Measurements from ENCODE around the gene MFAP2. TPM values are rescaled to one million over a fixed set of nuclear protein-coding genes. Genes with fewer than 3 reads are reported as not detected.
A peak's percentile ranks its signal among the peaks of the same experiment; 100 is the strongest.

The MFAP2 gene
- total and polyA plus RNA-seq, 4 donors = 21.3 to 65.3 (median 41.8) TPM

DNA sequence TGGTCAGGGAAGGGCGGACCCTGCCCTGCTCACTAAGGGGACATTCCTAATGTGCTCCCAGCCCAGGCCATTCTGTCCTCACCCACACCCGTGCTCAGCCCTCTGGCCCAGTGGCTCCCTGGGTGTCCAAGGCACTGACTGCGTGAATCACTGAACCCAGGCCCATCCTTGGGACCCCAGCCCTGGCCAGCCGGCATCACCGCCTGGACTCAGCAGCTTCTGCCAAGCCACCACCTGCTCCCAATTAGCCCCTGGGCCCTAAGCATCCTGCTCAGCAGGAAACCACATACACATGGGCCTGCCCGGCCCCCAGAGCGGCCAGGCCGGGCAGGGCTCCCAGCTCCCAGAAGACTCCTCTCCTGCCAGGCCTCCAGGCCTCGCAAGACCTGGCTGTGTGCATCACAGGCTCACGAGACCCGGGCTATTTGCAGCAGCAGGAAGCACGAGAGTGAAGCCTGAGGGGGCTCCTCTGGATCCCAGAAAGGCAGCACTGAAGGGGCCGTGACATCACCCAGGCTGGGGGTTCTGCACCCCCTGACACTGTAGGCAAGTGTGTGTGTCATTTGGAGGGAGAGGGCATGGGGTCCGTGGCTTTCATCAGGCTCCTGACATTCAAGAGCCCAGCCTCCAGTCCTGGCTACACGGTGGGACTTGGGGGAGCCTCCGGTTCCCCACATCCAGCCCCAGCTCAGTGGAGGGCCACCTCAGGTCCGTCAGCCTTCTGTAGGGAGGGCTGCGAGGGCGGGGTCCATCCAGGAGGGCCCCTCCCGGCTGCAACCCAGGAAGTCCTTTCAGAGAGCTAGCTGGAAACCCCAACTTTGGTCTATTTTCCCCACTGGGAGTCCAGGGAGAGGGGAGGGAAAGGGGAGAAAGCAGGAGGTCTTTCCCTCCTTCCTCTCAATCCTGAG is 1.6 kb downstream of the MFAP2 start:
- no peaks in the 10 kb centered on the region for H3K36me3 ChIP-seq (ENCODE audit: control insufficient read depth in 1 of 2, insufficient read depth in 2 of 2, low read length in 1 of 2)
- DNase-seq (peak; percentile 83 to 86), ATAC-seq (ENCODE audit: low FRiP score) (peak; percentile 73)
- no peaks in the 10 kb centered on the region for H3K4me1 ChIP-seq (ENCODE audit: control insufficient read depth in 1 of 2, insufficient read depth in 2 of 2, low read length in 2 of 2)
- 8 to 12% methylated on average over 20 of the region's 20 CpGs for WGBS, 2 donors
- no peaks in the 10 kb centered on the region for H3K9me3 ChIP-seq (ENCODE audit: control insufficient read depth, low read length)
- H3K27me3 ChIP-seq (ENCODE audit: control insufficient read depth in 1 of 2, insufficient read depth in 2 of 2, low read length in 1 of 2) = no peaks in the 10 kb centered on the region
- peak overlapping the region in 1 of 2 donors; percentile 48 for H3K4me3 ChIP-seq (ENCODE audit: low read length in 2 of 2)
- peak overlapping the region in 1 of 2 donors; percentile 59 for H3K27ac ChIP-seq (ENCODE audit: low read depth in 1 of 2, low read length in 2 of 2)
- intact Hi-C loops (cut with DNase I) = no loop called here

DNA sequence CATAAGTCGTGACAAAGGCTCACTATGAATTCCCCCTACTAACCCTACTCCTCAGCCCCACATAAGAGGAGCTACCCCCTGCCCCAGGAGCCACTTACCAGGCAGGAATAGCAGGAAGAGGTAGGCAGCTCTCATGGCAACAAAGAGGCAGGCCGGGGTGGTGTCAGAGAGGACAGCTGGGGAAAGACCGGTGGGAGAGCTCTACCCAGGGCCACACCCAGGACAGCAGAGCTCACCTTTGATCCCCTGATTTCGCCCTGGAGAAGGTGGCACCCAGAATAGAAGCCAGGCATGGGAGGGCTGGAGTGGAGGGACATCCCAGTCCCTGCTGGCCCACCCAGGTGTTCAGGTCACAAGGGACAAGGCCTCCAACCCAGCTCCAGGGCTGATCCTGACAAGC is 2.3 kb downstream of the MFAP2 start:
- Histone ChIP-seq H3K4me3 (ENCODE audit: low read length in 2 of 2) (no peak overlapping the region), H3K36me3 (ENCODE audit: control insufficient read depth in 1 of 2, insufficient read depth in 2 of 2, low read length in 1 of 2) (no peaks in the 10 kb centered on the region), H3K9me3 (ENCODE audit: control insufficient read depth, low read length) (no peaks in the 10 kb centered on the region), H3K27me3 (ENCODE audit: control insufficient read depth in 1 of 2, insufficient read depth in 2 of 2, low read length in 1 of 2) (no peaks in the 10 kb centered on the region), H3K4me1 (ENCODE audit: control insufficient read depth in 1 of 2, insufficient read depth in 2 of 2, low read length in 2 of 2) (no peaks in the 10 kb centered on the region), H3K27ac (ENCODE audit: low read depth in 1 of 2, low read length in 2 of 2) (peak overlapping the region in 1 of 2 donors; percentile 34)
- intact Hi-C loops (cut with DNase I) = no loop called here
- no peak for DNase-seq
- ATAC-seq (ENCODE audit: low FRiP score) = no peak
- WGBS, 2 donors = 71 to 72% methylated on average over 4 of the region's 4 CpGs

GRCh38 chr1:16977377-16977776 is 3.0 kb downstream of the MFAP2 start:
- no peaks in the 10 kb centered on the region for H3K4me1 ChIP-seq (ENCODE audit: control insufficient read depth in 1 of 2, insufficient read depth in 2 of 2, low read length in 2 of 2)
- no peak for ATAC-seq (ENCODE audit: low FRiP score)
- H3K27ac ChIP-seq (ENCODE audit: low read depth in 1 of 2, low read length in 2 of 2) = no peak overlapping the region
- no peaks in the 10 kb centered on the region for H3K27me3 ChIP-seq (ENCODE audit: control insufficient read depth in 1 of 2, insufficient read depth in 2 of 2, low read length in 1 of 2)
- H3K4me3 ChIP-seq (ENCODE audit: low read length in 2 of 2) = no peak overlapping the region
- intact Hi-C loops (cut with DNase I) = no loop called here
- 78% methylated on average over 5 of the region's 5 CpGs for WGBS, 2 donors
- no peaks in the 10 kb centered on the region for H3K9me3 ChIP-seq (ENCODE audit: control insufficient read depth, low read length)
- H3K36me3 ChIP-seq (ENCODE audit: control insufficient read depth in 1 of 2, insufficient read depth in 2 of 2, low read length in 1 of 2) = no peaks in the 10 kb centered on the region
- DNase-seq = no peak

DNA sequence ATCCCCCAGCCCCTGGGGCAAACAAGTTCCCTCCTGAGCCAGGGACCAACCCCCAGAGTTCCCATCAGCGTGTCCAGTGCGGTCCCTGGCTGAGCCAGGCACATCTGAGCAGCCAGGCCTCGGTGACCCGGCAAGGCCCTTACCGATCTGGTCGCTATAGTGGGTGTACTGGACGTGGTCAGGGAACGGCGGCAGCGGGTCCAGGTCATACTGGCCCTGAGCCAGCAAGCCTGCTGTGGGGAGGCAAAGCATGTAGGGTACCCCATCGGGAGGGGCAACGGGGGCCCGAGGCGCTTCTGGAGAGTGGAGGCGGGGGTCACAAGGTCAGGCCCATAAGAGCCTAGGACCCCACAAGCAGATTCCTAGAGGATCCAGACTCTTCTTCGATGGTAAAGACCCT is 3.5 kb downstream of the MFAP2 start:
- intact Hi-C loops (cut with DNase I) = no loop called here
- no peak overlapping the region for H3K27ac ChIP-seq (ENCODE audit: low read depth in 1 of 2, low read length in 2 of 2)
- H3K4me1 ChIP-seq (ENCODE audit: control insufficient read depth in 1 of 2, insufficient read depth in 2 of 2, low read length in 2 of 2) = no peaks in the 10 kb centered on the region
- WGBS, 2 donors = 72 to 75% methylated on average over 15 to 16 of the region's 16 CpGs
- no peaks in the 10 kb centered on the region for H3K36me3 ChIP-seq (ENCODE audit: control insufficient read depth in 1 of 2, insufficient read depth in 2 of 2, low read length in 1 of 2)
- H3K9me3 ChIP-seq (ENCODE audit: control insufficient read depth, low read length) = no peaks in the 10 kb centered on the region
- DNase-seq (peak in 1 of 2 donors; percentile 54), ATAC-seq (ENCODE audit: low FRiP score) (no peak)
- no peaks in the 10 kb centered on the region for H3K27me3 ChIP-seq (ENCODE audit: control insufficient read depth in 1 of 2, insufficient read depth in 2 of 2, low read length in 1 of 2)
- H3K4me3 ChIP-seq (ENCODE audit: low read length in 2 of 2) = no peak overlapping the region

- Histone ChIP-seq H3K27ac (ENCODE audit: low read depth in 1 of 2, low read length in 2 of 2) (peak overlapping the region in 1 of 2 donors; percentile 7), H3K4me1 (ENCODE audit: control insufficient read depth in 1 of 2, insufficient read depth in 2 of 2, low read length in 2 of 2) (no peaks in the 10 kb centered on the region)
- WGBS, 2 donors = 58 to 60% methylated on average over 14 of the region's 14 CpGs
Measured at GRCh38 chr1:16975838-16976237, 4.6 kb downstream of the MFAP2 start.

DNA sequence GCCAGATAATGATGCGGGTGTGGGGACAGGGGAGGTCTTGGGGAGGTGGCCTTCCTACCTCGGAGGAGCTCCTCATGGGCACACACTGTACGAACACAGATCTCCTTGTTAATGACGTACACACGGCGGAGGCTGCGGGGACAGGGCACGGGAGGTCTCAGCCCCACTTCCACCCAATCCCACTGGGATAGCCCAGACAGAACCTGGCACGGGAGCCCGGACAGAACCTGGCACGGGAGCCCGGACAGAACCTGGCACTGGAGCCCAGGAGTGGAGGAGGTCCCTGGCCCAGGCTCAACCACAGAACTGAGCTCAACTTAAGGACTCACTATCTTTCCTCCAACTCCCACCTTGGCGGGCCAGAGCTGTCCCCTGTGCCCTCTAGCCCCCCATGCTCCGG is 5.2 kb downstream of the MFAP2 start:
- no peak overlapping the region for H3K4me3 ChIP-seq (ENCODE audit: low read length in 2 of 2)
- H3K27me3 ChIP-seq (ENCODE audit: control insufficient read depth in 1 of 2, insufficient read depth in 2 of 2, low read length in 1 of 2) = no peaks in the 10 kb centered on the region
- ATAC-seq (ENCODE audit: low FRiP score) = peak; percentile 15
- 9 to 12% methylated on average over 14 of the region's 14 CpGs for WGBS, 2 donors
- peak in 1 of 2 donors; percentile 84 for DNase-seq
- H3K9me3 ChIP-seq (ENCODE audit: control insufficient read depth, low read length) = no peaks in the 10 kb centered on the region
- intact Hi-C loops (cut with DNase I) = no loop called here
- H3K36me3 ChIP-seq (ENCODE audit: control insufficient read depth in 1 of 2, insufficient read depth in 2 of 2, low read length in 1 of 2) = no peaks in the 10 kb centered on the region
- H3K27ac ChIP-seq (ENCODE audit: low read depth in 1 of 2, low read length in 2 of 2) = no peak overlapping the region
- no peaks in the 10 kb centered on the region for H3K4me1 ChIP-seq (ENCODE audit: control insufficient read depth in 1 of 2, insufficient read depth in 2 of 2, low read length in 2 of 2)

More at GRCh38 chr1:16975838-16976237, 4.6 kb downstream of the MFAP2 start:
- DNase-seq (no peak), ATAC-seq (ENCODE audit: low FRiP score) (no peak)
- Histone ChIP-seq H3K27me3 (ENCODE audit: control insufficient read depth in 1 of 2, insufficient read depth in 2 of 2, low read length in 1 of 2) (no peaks in the 10 kb centered on the region), H3K9me3 (ENCODE audit: control insufficient read depth, low read length) (no peaks in the 10 kb centered on the region), H3K4me3 (ENCODE audit: low read length in 2 of 2) (no peak overlapping the region), H3K36me3 (ENCODE audit: control insufficient read depth in 1 of 2, insufficient read depth in 2 of 2, low read length in 1 of 2) (no peaks in the 10 kb centered on the region)
- intact Hi-C loops (cut with DNase I) = no loop called here

- no peak for DNase-seq
- no peaks in the 10 kb centered on the region for H3K4me1 ChIP-seq (ENCODE audit: control insufficient read depth in 1 of 2, insufficient read depth in 2 of 2, low read length in 2 of 2)
- H3K9me3 ChIP-seq (ENCODE audit: control insufficient read depth, low read length) = no peaks in the 10 kb centered on the region
- H3K36me3 ChIP-seq (ENCODE audit: control insufficient read depth in 1 of 2, insufficient read depth in 2 of 2, low read length in 1 of 2) = no peaks in the 10 kb centered on the region
- H3K27ac ChIP-seq (ENCODE audit: low read depth in 1 of 2, low read length in 2 of 2) = no peak overlapping the region
- no peak overlapping the region for H3K4me3 ChIP-seq (ENCODE audit: low read length in 2 of 2)
- WGBS, 2 donors = 79 to 85% methylated on average over 9 of the region's 9 CpGs
- intact Hi-C loops (cut with DNase I) = no loop called here
- no peaks in the 10 kb centered on the region for H3K27me3 ChIP-seq (ENCODE audit: control insufficient read depth in 1 of 2, insufficient read depth in 2 of 2, low read length in 1 of 2)
- no peak for ATAC-seq (ENCODE audit: low FRiP score)
Measured at GRCh38 chr1:16973215-16973614, 7.2 kb downstream of the MFAP2 start.

DNA sequence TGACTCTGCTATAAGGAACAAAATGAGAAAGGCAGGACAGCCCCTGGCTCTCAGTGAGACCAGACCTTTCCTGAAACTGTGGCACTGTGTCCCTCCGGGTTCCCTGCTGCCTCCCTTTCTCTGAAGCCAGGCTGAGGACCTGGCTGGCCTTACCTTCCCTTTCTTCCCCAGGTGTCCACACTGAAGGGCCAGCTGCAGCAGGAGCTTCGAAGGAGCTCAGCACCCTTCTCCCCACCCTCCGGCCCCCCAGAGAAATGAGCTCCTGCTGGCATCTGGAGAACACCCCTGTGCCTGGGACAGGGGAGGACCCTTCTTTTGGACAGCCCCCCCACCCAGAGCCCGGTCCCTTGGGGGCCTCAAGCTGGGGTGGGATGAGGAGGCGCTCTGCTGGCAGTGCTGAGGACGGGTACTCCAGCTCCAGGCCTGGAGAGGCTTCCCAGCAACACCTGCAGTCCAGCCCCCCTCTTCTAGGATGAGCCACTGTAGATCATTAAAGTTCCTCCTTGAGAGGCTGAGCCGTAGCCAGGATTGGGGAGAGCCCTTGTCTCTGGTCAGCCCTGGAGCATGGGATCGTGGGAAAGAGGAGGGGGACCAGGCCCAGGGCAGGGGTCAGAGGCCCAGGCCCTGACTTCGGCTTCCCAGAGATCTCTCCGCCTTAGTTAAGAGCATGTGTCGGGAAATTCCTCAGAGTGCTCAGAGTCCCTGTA is 8.1 kb downstream of the MFAP2 start:
- 70 to 73% methylated on average over 11 of the region's 11 CpGs for WGBS, 2 donors

More for the DNA sequence above, 8.1 kb downstream of the MFAP2 start:
- no peaks in the 10 kb centered on the region for H3K9me3 ChIP-seq (ENCODE audit: control insufficient read depth, low read length)
- H3K27me3 ChIP-seq (ENCODE audit: control insufficient read depth in 1 of 2, insufficient read depth in 2 of 2, low read length in 1 of 2) = no peaks in the 10 kb centered on the region
- ATAC-seq (ENCODE audit: low FRiP score) (no peak), DNase-seq (no peak)
- peak overlapping the region in 1 of 2 donors; percentile 30 for H3K27ac ChIP-seq (ENCODE audit: low read depth in 1 of 2, low read length in 2 of 2)
- H3K4me1 ChIP-seq (ENCODE audit: control insufficient read depth in 1 of 2, insufficient read depth in 2 of 2, low read length in 2 of 2) = no peaks in the 10 kb centered on the region
- no peak overlapping the region for H3K4me3 ChIP-seq (ENCODE audit: low read length in 2 of 2)
- intact Hi-C loops (cut with DNase I) = no loop called here
- H3K36me3 ChIP-seq (ENCODE audit: control insufficient read depth in 1 of 2, insufficient read depth in 2 of 2, low read length in 1 of 2) = no peaks in the 10 kb centered on the region
